Measurements from ENCODE around the gene TMEM17.

- TF ChIP-seq, protein P1, sequence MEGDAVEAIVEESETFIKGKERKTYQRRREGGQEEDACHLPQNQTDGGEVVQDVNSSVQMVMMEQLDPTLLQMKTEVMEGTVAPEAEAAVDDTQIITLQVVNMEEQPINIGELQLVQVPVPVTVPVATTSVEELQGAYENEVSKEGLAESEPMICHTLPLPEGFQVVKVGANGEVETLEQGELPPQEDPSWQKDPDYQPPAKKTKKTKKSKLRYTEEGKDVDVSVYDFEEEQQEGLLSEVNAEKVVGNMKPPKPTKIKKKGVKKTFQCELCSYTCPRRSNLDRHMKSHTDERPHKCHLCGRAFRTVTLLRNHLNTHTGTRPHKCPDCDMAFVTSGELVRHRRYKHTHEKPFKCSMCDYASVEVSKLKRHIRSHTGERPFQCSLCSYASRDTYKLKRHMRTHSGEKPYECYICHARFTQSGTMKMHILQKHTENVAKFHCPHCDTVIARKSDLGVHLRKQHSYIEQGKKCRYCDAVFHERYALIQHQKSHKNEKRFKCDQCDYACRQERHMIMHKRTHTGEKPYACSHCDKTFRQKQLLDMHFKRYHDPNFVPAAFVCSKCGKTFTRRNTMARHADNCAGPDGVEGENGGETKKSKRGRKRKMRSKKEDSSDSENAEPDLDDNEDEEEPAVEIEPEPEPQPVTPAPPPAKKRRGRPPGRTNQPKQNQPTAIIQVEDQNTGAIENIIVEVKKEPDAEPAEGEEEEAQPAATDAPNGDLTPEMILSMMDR (IDR thresholded peaks at IDR 0.05), result no peak
- TF ChIP-seq POLR2A (IDR thresholded peaks at IDR 0.05), result no peak
These were observed 53.1 kb downstream of the TMEM17 start for GRCh38 chr2:62452701-62453454.
